Activated CD4-positive, alpha-beta T cell treated with anti-CD3 and anti-CD28 coated beads, Interleukin-2, Interleukin-4, amounts not matched to agents 100 ng/mL and 50 ng/mL, durations not matched to agents 16 hours and 8 hours (primary cell): ENCODE data around the gene ADRA2B.

Experiments used
- DNase-seq: peaks from one replicate; pipeline ENCODE4 v3.0.0-alpha.2; 2020; ENCODE audit warnings: low spot score

ADRA2B gene

GRCh38 chr2:96104487-96104861 is 11.9 kb downstream of the ADRA2B start:
- no peak for DNase-seq

GRCh38 chr2:96103761-96104486 is 12.4 kb downstream of the ADRA2B start:
- no peak for DNase-seq

- DNase-seq, result no peak
Measured at GRCh38 chr2:96103187-96103601, 13.2 kb downstream of the ADRA2B start.

GRCh38 chr2:96102596-96103186 is 13.7 kb downstream of the ADRA2B start:
- no peak for DNase-seq

GRCh38 chr2:96100893-96101304 is 15.5 kb downstream of the ADRA2B start:
- no peak for DNase-seq

GRCh38 chr2:96099861-96100798 is 16.2 kb downstream of the ADRA2B start:
- DNase-seq, result no peak

GRCh38 chr2:96098900-96099590 is 17.3 kb downstream of the ADRA2B start:
- no peak for DNase-seq

GRCh38 chr2:96097951-96098823 is 18.2 kb downstream of the ADRA2B start:
- DNase-seq, result no peak

GRCh38 chr2:96097441-96097840 is 18.9 kb downstream of the ADRA2B start:
- no peak for DNase-seq

- no peak for DNase-seq
Measured at GRCh38 chr2:96095116-96095636, 21.2 kb downstream of the ADRA2B start.

GRCh38 chr2:96093528-96093927 is 22.8 kb downstream of the ADRA2B start:
- DNase-seq, result no peak

- no peak for DNase-seq
Measured at GRCh38 chr2:96092951-96093350, 23.4 kb downstream of the ADRA2B start.

- DNase-seq, result no peak
Measured at GRCh38 chr2:96092573-96092877, 23.8 kb downstream of the ADRA2B start.

GRCh38 chr2:96091711-96092572 is 24.4 kb downstream of the ADRA2B start:
- DNase-seq, result no peak

GRCh38 chr2:96091141-96091710 is 25.1 kb downstream of the ADRA2B start:
- no peak for DNase-seq

- no peak for DNase-seq
Measured at GRCh38 chr2:96090196-96090926, 26.0 kb downstream of the ADRA2B start.

- no peak for DNase-seq
Measured at GRCh38 chr2:96089356-96090195, 26.8 kb downstream of the ADRA2B start.
